Astrocyte of the hippocampus (primary cell): ENCODE results near the gene COL27A1.

Experiments
- DNase-seq: peaks from one replicate; pipeline ENCODE4 v3.0.0; 2011; ENCODE audit warnings: low read depth, low spot score

The COL27A1 gene

DNA sequence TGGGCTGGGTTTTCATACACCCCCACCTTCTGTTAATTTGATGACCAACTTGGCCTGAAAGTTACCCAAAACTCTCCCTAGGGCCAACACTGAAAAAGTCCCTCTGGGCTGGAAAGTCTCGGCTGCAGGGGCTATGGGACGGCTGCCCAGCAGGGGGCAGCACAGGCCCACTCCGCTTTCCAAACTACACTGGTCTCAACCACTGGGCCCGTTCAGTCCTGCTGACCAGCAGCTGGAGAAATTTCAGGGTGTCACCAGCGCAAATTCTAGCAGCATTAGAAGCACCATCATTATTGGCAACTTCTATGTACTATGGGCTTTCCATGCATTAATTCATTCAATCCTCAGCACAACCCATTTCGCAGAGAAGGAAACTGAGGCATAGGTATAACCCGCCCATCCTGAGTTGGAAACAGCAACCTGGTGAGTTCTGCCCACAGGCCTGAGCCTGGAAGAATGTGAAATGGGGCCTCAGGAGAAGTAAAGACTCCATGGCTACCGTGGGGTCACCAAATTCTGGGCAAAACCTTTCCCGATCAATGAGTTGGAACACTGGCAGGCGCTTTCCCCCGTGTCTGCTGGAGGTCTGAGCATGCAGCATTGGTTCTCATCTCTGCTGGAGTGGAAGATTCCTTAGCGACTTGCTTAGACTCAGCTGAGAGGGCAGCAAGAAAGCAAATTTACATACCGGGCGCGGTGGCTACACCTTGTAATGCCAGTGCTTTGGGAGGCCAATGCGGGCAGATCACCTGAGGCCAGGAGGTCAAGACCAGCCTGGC, 184.0 kb downstream of the COL27A1 start:
- DNase-seq: peak; percentile 70

DNA sequence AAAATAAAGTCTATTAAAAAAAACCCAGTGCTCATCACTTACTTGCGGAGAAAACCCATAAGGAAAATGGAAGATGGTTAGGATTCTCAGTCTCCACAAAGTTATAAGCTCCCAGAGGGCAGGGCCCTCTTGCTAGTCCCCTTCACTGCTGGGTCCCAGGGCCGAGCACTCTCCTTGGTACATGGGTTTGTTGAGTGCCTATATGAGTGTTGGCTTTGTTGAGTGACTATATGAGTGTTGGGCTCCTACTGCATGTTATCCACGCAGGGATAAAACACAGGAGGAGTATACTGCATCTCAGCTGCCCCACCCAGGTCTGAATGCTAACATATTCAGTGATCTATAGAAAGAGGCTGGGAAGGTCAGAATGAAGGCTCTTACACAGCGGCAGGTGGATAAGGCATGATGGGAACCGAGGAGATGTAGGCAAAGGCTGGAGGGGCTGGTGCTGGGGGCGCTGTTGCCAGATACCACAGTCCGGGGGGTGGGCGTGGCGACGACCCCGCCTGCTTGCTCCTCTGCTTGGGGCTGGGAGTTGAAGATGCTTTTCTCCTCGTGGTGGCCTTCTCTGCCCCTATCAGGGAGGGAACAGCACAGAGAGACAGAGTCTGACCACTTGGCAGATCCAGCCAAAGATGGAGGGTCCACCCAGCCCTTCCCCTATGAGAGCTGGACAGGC, 186.0 kb downstream of the COL27A1 start:
- DNase-seq: no peak

DNA sequence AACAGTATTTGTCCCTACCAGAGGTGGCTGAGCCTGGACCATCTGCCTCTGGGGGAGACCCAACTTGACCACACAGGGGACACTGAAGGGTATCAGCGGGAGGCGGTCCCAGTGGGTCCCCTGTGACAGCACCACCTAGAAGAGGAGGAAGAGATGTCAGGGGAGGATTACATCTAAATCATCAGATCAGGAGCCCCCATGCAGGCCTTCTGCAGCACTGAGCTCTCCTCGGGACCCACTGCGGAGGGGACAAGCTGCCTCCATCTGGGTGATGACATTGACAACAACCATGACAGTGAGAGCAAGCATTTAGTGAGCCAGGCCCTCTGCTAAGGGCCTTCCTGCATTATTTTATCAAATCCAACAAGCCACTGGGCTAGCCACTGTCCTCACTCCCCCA, 186.7 kb downstream of the COL27A1 start:
- no peak for DNase-seq

DNA sequence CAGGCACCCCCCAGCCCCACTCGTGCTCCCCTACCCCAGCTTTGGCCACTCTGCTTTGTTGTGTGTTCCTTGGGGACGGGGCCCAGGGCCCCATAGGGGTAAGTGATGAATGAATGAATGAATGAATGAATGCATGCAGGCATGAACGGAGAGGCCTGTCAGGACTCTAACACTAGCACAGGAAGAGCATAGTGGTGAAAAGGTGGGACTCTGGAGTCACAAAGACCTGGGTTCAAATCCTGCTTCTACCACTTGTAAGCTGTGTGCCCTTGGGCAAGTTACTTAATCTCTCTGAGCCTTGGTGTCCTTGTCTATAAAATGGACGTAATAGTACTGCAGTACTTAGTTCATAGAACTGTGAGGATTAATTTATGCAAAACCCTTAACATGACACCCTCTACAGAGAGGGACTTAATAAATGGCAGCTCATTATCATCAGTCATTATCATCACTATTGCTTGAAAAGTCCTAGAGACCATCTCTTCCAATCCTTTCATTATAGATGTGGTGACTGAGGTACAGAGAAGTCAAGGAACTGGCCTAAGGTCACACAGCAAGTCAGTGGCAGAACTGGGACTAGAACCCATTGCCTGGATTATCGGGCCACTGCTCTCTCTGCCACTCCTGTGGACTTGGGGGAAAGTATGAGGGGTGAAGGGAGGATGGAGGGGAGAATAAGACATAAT, 187.6 kb downstream of the COL27A1 start:
- DNase-seq: no peak

DNA sequence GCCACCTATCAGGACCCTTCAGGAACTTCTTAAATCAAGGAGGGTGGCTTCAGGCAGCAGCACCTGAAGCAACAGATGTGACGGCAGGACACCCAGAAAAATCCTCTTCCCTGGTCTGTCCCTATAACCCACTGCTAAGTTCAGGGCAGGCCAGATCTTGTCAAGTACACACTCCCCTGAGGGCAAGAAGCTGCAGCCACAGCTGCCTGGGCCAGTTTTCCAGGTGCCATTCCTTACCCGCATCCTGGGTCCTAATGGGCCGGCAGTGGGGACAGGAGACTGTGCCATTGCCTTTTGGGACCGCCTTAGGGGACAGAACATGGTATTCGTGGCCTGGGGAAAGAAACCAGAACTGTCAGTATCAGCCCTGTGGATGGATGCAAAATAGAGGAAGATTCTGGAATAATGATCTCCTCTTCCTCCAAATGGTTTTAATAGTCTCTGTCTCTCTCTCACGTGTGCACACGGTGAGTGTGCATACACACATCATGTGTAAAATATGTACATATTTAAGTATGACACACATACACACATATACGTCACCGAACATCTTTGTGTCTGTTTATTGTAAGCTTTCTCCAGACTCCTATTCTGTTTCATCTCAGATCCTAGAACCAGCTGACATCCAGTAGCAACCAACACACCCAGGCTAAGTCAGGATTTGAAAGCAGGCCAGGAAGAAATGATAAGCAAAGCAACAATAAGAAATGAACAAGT, 188.3 kb downstream of the COL27A1 start:
- no peak for DNase-seq

DNA sequence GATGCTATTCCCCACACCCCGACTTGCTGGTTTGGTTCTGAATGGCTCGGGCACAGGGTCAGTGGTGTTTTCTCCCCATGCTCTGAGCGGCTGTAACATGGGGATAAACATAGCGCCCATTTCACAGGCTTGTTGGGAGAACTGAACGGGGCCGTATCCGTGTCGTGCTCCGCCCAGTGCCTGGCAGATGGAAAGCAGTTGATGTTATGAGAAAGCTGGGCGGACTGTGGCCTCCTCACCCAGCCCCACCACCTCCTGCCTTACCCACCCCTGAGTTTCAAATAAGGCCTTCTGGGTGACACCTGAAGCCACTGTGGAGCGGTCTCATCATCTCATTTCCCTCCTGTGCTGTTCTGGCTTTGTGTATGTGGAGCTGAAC, 188.8 kb downstream of the COL27A1 start:
- no peak for DNase-seq

DNA sequence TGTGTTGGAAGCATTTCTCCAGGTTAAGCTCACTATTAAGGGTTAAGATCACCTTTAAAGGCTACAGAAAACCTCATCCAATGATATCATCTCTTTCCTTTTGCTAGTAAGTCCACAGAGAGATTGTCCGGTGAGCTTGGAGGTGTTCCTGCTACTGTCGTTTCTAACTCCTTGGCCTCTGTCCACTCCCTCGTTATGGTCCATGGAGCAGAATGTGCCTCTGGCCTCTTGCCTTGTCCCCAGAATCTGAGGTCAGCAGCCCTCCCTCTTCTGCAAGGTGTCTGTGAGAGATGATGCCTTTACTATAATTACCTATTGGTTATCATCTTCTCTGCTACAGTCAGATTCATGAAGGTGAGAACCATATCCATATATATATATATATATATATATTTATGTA, 189.4 kb downstream of the COL27A1 start:
- no peak for DNase-seq

DNA sequence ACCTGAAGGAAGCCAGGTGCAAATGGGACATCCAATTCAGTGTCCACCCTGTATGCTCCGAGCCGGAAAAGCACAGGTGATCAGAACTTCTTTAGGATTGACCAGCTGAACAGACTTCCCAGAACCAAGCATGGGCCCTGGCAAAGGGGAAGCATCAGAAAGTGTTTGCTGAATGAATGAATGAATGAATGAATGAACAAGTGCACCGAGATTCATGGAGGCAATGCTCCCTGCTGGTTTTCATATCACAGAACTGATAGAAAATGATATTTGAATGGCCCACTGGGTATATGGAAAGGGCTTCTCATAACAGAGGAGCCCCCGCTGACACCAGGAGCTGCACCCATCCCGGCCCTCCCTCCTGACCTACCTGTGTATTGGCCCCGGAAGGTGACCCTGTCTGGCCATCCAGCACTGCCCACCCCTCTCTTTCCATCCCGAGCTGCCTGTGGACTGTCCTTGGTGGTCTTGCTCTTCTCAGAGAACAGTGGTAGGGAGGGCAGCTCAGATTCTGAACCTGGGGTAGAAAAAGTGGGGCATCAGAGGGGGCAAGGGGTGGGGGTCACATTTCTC, 190.2 kb downstream of the COL27A1 start:
- no peak for DNase-seq

DNA sequence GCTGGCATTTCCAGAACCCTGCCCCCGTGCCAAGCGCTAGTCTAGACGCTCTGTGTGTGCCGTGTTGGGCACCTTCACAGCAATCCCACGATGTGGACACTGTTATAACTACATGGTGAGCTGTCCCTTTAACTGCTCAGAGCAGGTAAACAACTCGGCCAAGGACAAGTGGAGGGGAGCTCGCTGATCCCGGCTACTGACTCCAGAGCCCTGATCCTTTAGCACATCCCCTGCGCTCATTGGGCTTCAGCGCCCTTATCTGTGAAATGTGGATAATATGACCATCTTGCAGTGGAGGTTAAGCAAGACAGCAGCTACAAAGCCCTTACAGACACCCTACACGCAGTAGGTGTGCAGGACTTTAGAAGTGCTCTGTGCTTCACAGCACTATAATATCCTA, 190.8 kb downstream of the COL27A1 start:
- no peak for DNase-seq

DNA sequence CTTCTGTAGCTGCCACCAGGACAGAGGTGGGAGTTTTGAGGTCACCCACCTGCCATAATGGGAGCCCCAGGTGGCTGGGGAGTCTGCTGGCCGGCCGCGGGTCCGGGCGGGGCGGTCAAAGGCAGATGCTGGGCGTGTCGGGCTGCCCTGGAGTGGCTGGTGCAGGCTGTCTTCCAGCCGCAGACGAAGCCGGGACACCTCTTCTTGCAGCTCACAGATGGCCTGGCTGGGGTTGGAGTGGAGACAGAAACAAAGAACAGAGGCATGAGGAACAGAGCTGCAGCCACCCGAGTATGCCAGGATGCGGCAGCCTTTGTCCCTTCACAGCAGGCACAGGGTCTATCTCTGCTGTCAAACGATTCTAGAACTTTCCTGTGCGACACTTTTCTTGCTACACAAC, 192.3 kb downstream of the COL27A1 start:
- no peak for DNase-seq

DNA sequence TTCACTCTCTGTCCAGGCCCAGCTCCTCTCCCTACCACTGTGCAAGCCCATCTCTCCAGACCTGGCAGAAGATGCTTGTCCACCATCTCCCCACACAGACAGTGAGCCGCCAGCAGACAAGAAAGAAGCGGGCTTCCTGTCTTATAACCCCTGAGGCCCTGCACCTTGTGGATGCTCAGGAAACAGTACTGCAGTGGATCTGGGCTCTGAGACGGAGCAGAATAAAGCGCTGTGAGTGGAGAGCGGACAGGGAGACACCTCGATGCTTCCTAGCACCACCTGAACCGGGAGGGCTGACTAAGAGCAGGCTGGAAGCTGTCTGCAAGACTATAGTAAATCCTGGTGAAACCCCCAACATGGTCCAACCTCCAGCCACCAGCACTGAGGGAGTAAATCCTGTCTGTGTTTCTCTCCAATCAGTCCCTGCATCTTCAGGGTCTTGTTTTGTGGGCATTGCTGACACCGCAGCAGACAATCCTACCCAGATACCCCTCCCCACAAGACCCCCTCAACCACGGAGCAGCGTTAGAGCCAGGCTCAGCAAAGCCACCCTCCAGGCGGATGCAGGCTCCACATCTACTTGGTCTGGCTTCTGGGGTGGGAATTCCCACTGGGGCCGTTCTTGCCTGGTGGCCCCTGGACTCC, 193.0 kb downstream of the COL27A1 start:
- no peak for DNase-seq

DNA sequence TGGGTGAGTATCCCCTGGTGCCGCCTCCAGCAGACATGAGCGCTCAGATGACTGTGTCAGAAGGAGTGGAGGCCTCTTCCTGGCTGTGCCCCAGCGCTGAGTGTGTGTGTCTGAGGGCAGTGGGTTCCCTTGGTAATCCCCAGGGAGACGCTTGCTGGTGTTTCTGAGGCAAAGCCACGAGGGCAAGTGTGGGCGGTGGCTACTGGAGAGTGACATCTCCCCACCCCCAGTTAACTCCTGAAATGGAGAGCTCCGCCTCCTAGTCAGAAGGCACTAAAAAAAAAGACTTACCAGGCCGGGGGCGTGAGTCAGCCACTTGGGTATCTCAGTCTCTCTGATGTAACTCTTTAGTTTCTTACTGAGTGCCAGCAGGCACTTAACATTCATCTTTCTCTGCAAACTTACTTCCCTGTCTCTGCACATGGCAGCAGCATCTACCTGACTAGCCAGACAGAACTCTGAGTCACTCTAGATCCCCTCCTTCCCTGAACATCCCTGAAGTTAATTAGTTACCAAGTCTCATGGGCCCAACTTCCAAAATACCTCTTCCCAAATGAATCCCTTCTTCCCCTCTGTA, 193.7 kb downstream of the COL27A1 start:
- peak; percentile 96 for DNase-seq

DNA sequence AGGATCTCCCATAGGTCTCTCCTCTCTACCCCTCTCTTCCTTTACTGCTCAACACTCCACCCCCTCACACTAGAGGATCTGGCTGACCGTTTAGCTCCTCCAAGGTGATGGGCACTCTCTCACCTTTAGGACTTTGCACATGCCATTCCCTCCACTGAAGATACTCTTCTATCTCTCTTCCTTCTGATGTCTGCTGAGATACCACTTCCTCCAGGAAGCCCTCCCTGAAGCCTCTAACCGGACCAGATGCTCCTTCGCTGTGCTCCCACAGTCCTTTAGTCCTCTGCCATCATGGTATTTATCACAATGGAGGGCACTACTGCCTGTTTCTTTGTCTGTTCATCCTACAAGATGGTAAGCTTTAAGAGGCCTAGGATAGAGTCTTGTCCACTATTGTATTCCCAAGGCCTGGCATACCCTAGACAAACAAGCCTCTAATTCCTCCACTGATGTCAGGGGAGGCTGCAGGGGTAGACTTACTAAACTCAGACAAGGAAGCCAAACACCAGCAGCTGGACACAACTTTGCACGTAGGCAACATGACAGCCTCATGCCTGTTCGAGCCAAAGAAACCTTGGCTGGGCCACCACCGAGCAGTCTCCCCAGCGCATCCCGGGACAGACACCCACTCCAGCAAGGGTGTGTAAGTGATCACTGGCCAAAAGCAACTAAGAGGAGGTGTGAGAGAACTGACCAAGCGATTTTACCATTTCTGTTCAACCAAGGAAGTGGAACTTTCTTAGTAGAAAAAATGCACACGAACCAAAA, 194.6 kb downstream of the COL27A1 start:
- DNase-seq: no peak

DNA sequence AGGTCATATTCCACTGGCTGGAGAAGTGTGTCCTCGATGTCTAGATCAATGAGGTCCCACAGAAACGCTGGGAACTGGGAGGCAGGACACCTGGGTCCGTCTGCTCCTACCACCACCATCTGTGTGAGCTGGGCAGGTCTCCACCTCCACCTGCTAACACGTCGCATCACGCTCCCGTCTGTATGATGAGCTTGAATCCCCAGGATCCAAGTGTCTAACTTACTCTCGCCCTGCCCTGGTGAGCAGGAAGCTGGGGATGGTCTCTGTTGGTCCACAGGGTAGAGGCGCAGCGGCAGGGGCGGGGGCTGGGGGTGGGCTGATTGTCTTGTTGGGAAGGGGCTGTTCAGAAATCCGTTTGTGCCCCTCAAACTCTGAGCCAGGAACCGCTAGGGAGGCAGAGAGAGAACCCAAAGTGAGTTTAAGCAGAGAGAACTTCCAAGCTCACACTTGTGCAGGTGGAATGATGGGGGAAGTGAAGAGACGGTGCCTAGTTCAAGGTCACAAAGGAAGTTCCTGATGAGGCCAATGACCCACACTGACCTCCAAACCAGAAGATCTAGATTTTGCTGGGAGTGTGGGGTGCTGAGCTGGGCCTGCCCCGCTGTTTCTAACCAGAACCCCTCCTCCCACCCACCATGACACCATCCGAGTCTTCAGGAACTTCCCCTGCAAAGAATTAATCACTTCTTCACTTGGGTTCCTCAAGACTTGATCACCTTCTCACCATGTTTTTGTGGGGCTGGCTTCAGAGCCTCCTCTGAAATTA, 195.5 kb downstream of the COL27A1 start:
- no peak for DNase-seq

DNA sequence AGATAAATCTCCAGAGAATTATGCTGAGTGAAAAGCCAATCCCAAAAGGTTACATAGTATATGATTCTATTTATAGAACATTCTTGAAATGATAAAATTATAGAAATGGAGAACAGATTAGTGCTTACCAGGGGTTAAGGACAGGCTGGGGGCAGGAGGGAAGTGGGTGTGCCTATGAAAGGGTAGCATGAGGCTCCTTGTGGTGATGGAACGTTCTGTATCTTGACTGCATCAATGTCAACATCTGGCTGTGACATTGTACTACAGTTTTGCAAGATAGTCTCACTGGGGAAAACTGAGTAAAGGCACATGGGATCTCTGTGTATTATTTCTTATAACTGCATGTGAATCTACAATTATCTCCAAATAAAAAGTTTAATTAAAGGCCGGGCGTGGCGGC, 196.6 kb downstream of the COL27A1 start:
- no peak for DNase-seq

DNA sequence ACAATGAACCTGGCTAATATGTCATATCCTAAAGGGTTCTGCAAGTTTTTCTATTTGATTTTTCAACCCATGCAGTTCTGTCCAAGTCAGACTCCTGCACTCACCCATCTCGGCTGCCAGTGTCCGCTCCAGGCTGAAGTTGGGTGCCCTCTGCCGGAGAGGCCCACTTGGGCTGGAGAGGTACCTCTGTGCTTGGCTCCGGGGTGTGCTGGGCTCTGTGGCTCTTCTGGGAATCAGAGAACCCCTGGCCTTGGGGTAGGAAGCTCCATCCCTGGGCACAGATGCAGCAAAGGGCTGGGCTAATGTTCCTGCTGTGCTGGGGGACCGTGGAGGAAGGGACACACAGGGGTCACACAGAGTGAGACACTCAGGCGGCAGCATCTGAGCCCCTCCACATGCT, 200.5 kb downstream of the COL27A1 start:
- DNase-seq: peak; percentile 20

DNA sequence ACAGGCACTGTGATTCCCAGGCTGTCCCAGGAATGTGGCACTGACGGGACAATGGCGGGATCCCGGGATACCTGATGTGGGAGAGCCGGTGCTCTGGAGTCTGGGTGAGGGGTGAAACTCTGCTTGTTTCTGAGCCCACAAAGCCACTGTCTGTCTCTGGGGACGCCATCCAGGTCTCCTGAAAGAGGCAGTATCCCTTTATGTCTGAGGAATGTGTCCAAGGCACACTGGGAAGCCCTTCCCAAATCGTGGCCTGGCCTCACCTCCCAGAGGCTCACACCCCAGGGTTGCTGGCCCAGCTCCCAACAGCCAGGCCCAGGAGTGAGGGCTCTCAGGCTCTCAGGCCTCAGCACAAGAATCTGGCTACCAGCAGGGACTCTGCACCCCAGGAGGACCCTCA, 201.5 kb downstream of the COL27A1 start:
- peak; percentile 12 for DNase-seq

DNA sequence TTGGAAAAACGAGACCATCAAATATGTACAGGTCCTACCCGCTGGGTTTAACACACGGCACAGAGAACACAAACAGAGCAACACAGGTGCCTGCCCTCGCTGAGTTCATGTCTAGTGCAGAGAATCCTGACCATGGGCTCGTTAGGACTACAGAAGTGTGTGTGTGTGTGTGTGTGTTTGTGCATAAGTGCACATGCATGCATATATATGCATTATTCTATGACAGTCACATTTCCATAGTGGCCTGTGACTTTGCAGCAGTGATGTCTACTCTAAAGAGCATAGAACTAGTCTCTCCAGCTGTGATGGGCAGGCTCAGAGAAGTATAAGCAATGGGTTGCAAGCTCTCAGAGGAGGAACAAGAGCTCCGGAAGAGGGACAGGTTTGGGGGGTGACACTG, 202.0 kb downstream of the COL27A1 start:
- DNase-seq: no peak

DNA sequence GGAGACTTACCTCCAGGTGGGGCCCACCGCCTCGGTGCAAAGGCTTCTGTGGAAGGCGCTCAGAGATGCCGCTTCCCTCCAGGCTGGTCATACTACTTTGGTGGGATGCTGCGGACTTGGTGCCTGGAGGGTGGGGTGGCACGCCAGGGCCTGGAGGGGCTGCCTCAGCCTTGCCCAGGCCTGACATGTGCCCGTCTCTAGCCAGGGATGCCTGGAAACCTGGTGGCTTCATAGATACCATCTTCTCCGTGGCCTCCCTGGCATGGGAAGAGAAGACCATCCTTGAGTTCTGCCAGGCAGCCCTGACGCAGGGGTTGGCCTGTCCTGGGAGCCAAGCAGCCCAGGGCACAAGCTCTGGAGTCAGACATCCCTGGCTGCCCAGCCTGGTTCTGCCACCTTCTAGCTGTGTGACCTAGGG, 202.6 kb downstream of the COL27A1 start:
- no peak for DNase-seq
